PC-3 (cell line): Measurements from ENCODE around the gene OR2C3. TPM values are rescaled to one million over a fixed set of nuclear protein-coding genes. Genes with fewer than 3 reads are reported as not detected.
A peak's percentile ranks its signal among the peaks of the same experiment; 100 is the strongest.

ENCODE experiments used
- ATAC-seq: fragments of 200-7000 bp; cut with Tn5 transposase; 2 replicates; pipeline ENCODE4 v1.9.1; 2020; ENCODE audit warnings: mild to moderate bottlenecking, moderate library complexity
- BruUV-seq: library from RNA; stranded (reverse); fragments of 400-500 nt; replicated peaks from 2 replicates; lab custom pipeline; 2021; lab: Mats Ljungman, UMichigan
- CTCF ChIA-PET: fragments of 300-600 bp; sonication (Branson Sonifier 250); formaldehyde crosslinking; loops from one replicate; lab custom pipeline; 2022; ENCODE audit warnings: antibody characterized with exemption; lab: Charles Lee
- POLR2A ChIA-PET: fragments of 300-600 bp; sonication (Branson Sonifier 250); formaldehyde crosslinking; loops from one replicate; lab custom pipeline; 2022; ENCODE audit warnings: antibody characterized with exemption; ENCODE audit not compliant: unreplicated experiment; lab: Charles Lee
- DNase-seq: peaks from one replicate; pipeline ENCODE4 v3.0.0-alpha.2; 2015
- H2AFZ ChIP-seq: fragments of 300-600 bp; sonication (generic); 2 replicates; pipeline ENCODE4 v1.6.0; 2016; ENCODE audit warnings: antibody characterized with exemption, low read length
- H3F3A ChIP-seq: fragments of 300-600 bp; sonication (generic); one replicate; pipeline ENCODE4 v1.6.0; 2017; ENCODE audit warnings: antibody characterized with exemption, low read length, control low read depth, mild to moderate bottlenecking; ENCODE audit not compliant: unreplicated experiment
- H3K27ac ChIP-seq: fragments of 300-600 bp; sonication (generic); 2 replicates; pipeline ENCODE4 v1.5.1; 2016; ENCODE audit warnings: mild to moderate bottlenecking, low read length
- H3K27me3 ChIP-seq: fragments of 300-600 bp; sonication (generic); 2 replicates; pipeline ENCODE4 v1.6.1; 2016; ENCODE audit warnings: low read length, mixed read lengths
- H3K36me3 ChIP-seq: fragments of 300-600 bp; sonication (generic); 2 replicates; pipeline ENCODE4 v1.6.1; 2016; ENCODE audit warnings: low read depth, mixed run types, low read length, mixed read lengths
- H3K4me1 ChIP-seq: fragments of 300-600 bp; sonication (generic); 2 replicates; pipeline ENCODE4 v1.5.1; 2016; ENCODE audit warnings: low read length; ENCODE audit not compliant: insufficient read depth
- H3K4me2 ChIP-seq: fragments of 300-600 bp; sonication (generic); 2 replicates; pipeline ENCODE4 v1.6.0; 2016; ENCODE audit warnings: low read length
- H3K4me3 ChIP-seq: fragments of 300-600 bp; sonication (generic); 2 replicates; pipeline ENCODE4 v1.5.1; 2016; ENCODE audit warnings: mild to moderate bottlenecking, low read length, mixed read lengths
- H3K79me2 ChIP-seq: fragments of 300-600 bp; sonication (generic); 2 replicates; pipeline ENCODE4 v1.6.1; 2017; ENCODE audit warnings: low read length, mixed read lengths
- H3K9ac ChIP-seq: fragments of 300-600 bp; sonication (generic); 2 replicates; pipeline ENCODE4 v1.6.0; 2016; ENCODE audit warnings: mild to moderate bottlenecking, low read length
- H3K9me2 ChIP-seq: fragments of 300-600 bp; sonication (generic); replicated peaks from 2 replicates; pipeline ENCODE4 v1.6.1; 2016; ENCODE audit warnings: mixed run types, low read length, mixed read lengths
- H3K9me3 ChIP-seq: fragments of 300-600 bp; sonication (generic); 2 replicates; pipeline ENCODE4 v1.6.1; 2016; ENCODE audit warnings: low read length, mixed read lengths
- H4K20me1 ChIP-seq: fragments of 300-600 bp; sonication (generic); 2 replicates; pipeline ENCODE4 v1.6.1; 2016; ENCODE audit warnings: low read length, mixed read lengths
- EZH2 ChIP-seq: fragments of 300-600 bp; sonication (generic); IDR thresholded peaks from one replicate; pipeline ENCODE4 v1.6.1; 2017; ENCODE audit warnings: antibody characterized with exemption, mild to moderate bottlenecking, low read length; ENCODE audit not compliant: unreplicated experiment
- EZH2phosphoT487 ChIP-seq: fragments of 300-600 bp; sonication (generic); IDR thresholded peaks from 2 replicates; pipeline ENCODE4 v1.6.1; 2018; ENCODE audit warnings: mild to moderate bottlenecking, antibody characterized with exemption, low read length, borderline replicate concordance
- intact Hi-C: fragments of 100-400 bp; cut with micrococcal nuclease; formaldehyde crosslinking; loops from 2 replicates; pipeline ENCODE4 v1.9.0; 2023
- total RNA-seq: library from RNA; depleted of rRNA; stranded (reverse); fragments of >200 nt; gene quantifications from 2 replicates; pipeline ENCODE4 v1.2.3, GENCODE V29; 2014
- TF ChIP-seq, protein P1 (sequence below): fragments of 300-600 bp; sonication (generic); conservative IDR thresholded peaks from 2 replicates; pipeline ENCODE4 v1.5.1; 2017; ENCODE audit warnings: antibody characterized with exemption, low read depth, mild to moderate bottlenecking, low read length

The OR2C3 gene
- total RNA-seq, 1 experiment from 2014 or later = not detected

DNA sequence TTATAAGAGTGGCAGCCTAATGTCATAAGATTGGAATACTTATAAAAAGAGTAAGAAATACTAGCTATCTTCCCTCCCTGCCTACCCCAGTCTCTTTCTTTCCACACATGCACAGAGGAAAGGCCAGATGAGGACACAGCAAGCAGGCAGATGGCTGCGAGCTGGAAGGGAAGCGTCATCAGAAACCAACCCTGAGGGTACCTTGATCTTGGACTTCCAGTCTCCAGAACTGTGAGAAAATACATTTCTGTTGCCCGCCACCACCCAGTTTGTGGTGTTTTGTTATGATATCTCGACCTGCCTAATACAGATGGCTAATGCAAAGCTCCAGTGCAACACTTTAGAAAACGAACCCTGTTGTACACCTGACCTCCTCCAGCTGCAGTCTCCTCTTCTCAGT lies 2.3 kb upstream of the OR2C3 start:
- ATAC-seq = no peak
- no TSS peak for BruUV-seq
- DNase-seq = no peak
- CTCF ChIA-PET = no interaction called here
- intact Hi-C loops = no loop called here
- Histone ChIP-seq H3K36me3 (no peaks in the 10 kb centered on the region), H3K4me1 (no peaks in the 10 kb centered on the region), H4K20me1 (no peaks in the 10 kb centered on the region), H3K27ac (no peak overlapping the region), H3K9ac (no peak overlapping the region), H3F3A (no peaks in the 10 kb centered on the region), H3K27me3 (no peaks in the 10 kb centered on the region), H3K4me3 (no peak overlapping the region), H3K4me2 (no peak overlapping the region), H3K9me3 (no peaks in the 10 kb centered on the region), H3K79me2 (no peaks in the 10 kb centered on the region), H3K9me2 (no peaks in the 10 kb centered on the region), H2AFZ (no peak overlapping the region)
- POLR2A ChIA-PET = no interaction called here
- TF ChIP-seq EZH2phosphoT487 = no peak
- TF ChIP-seq EZH2 = no peak
- TF ChIP-seq, protein P1, sequence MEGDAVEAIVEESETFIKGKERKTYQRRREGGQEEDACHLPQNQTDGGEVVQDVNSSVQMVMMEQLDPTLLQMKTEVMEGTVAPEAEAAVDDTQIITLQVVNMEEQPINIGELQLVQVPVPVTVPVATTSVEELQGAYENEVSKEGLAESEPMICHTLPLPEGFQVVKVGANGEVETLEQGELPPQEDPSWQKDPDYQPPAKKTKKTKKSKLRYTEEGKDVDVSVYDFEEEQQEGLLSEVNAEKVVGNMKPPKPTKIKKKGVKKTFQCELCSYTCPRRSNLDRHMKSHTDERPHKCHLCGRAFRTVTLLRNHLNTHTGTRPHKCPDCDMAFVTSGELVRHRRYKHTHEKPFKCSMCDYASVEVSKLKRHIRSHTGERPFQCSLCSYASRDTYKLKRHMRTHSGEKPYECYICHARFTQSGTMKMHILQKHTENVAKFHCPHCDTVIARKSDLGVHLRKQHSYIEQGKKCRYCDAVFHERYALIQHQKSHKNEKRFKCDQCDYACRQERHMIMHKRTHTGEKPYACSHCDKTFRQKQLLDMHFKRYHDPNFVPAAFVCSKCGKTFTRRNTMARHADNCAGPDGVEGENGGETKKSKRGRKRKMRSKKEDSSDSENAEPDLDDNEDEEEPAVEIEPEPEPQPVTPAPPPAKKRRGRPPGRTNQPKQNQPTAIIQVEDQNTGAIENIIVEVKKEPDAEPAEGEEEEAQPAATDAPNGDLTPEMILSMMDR = no peak

DNA sequence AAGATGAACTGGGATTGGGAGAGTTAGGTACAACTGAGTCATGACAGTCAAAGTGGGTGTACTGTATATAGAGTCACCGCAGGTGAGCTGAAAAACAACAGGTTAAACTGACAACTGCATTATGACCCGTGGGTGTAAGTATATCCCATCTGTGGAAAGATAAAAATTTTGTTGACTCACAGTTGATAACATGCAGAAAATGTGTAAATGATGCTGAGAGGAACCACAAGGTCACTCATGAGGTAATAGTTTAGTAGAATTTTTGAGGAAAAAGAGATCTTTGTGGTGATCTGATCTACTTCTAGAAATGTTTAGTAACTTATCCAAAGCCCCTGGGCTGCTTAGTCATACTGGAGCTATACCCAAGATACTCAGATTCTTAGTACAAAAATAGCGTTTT lies 838 bp downstream of the OR2C3 start:
- TF ChIP-seq, protein P1 = no peak
- TF ChIP-seq EZH2phosphoT487 (no peak), EZH2 (no peak)
- no peak overlapping the region for H3K4me2 ChIP-seq
- DNase-seq (no peak), ATAC-seq (no peak)
- no peaks in the 10 kb centered on the region for H3K79me2 ChIP-seq
- intact Hi-C loops = no loop called here
- CTCF ChIA-PET = no interaction called here
- no peak overlapping the region for H3K9ac ChIP-seq
- no peaks in the 10 kb centered on the region for H3K36me3 ChIP-seq
- no peak overlapping the region for H3K27ac ChIP-seq
- no peaks in the 10 kb centered on the region for H4K20me1 ChIP-seq
- POLR2A ChIA-PET = no interaction called here
- no peaks in the 10 kb centered on the region for H3K27me3 ChIP-seq
- H3F3A ChIP-seq = no peaks in the 10 kb centered on the region
- H3K9me3 ChIP-seq = no peaks in the 10 kb centered on the region
- no TSS peak for BruUV-seq
- peaks cover 2% of the 10 kb centered on the region; the same call in 1 of the 2 replicates for H3K4me1 ChIP-seq
- H3K4me3 ChIP-seq = no peak overlapping the region
- H2AFZ ChIP-seq = no peak overlapping the region
- no peaks in the 10 kb centered on the region for H3K9me2 ChIP-seq

DNA sequence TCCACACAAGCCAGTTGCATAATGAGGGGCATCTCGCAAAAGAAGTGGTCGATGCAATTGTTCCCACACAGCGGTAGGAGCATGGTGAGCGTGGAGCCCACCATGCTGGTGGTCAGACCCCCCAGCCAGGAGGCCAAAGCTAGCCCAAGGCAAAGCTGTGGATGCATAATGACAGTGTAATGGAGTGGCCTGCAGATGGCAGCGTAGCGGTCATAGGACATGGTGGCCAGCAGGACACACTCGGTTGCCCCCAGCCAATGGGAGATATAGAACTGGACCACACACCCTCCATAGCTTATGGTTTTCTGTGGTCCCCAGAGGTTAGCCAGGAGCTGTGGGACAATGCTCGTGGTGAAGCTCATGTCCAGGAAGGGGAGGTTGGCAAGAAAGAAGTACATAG lies 4.3 kb downstream of the OR2C3 start:
- DNase-seq (no peak), ATAC-seq (no peak)
- peaks cover 23% of the 10 kb centered on the region for H3K4me1 ChIP-seq
- no peak overlapping the region for H3K9ac ChIP-seq
- no peaks in the 10 kb centered on the region for H3K9me2 ChIP-seq
- POLR2A ChIA-PET = no interaction called here
- intact Hi-C loops = no loop called here
- TF ChIP-seq, protein P1 = peak; percentile 46
- no peak for TF ChIP-seq EZH2phosphoT487
- no peaks in the 10 kb centered on the region for H4K20me1 ChIP-seq
- H3K36me3 ChIP-seq = no peaks in the 10 kb centered on the region
- H3K27me3 ChIP-seq = no peaks in the 10 kb centered on the region
- H3F3A ChIP-seq = peaks cover 8% of the 10 kb centered on the region
- H3K4me2 ChIP-seq = no peak overlapping the region
- H3K79me2 ChIP-seq = no peaks in the 10 kb centered on the region
- H3K4me3 ChIP-seq = no peak overlapping the region
- H3K27ac ChIP-seq = no peak overlapping the region
- no peaks in the 10 kb centered on the region for H3K9me3 ChIP-seq
- CTCF ChIA-PET = no interaction called here
- H2AFZ ChIP-seq = no peak overlapping the region
- no TSS peak for BruUV-seq
